Uterus (tissue), 4 donors: ENCODE results near the gene NXPH2. TPM values are rescaled to one million over a fixed set of nuclear protein-coding genes. Genes with fewer than 3 reads are reported as not detected.

Source experiments
- DNase-seq, 2 donors: peaks; one replicate each; pipeline ENCODE4 v3.0.0-alpha.2; 2019 to 2020
- H3K27ac ChIP-seq, 2 donors: fragments of 200-600 bp; sonication (generic); 1 replicate in 1 of 2; 2 replicates in 1 of 2; pipeline ENCODE4 v1.5.1; 2016 to 2018
- H3K27me3 ChIP-seq, 2 donors: fragments of 200-600 bp; sonication (generic); one replicate each; pipeline ENCODE4 v1.5.1; 2018 to 2019; ENCODE audit warnings: control low read depth in 1 of 2
- H3K36me3 ChIP-seq, 2 donors: fragments of 200-600 bp; sonication (generic); one replicate each; pipeline ENCODE4 v1.5.1; 2019; ENCODE audit warnings: control low read depth in 1 of 2
- H3K4me1 ChIP-seq, 2 donors: fragments of 200-600 bp; sonication (generic); one replicate each; pipeline ENCODE4 v1.5.1; 2018 to 2019; ENCODE audit warnings: control low read depth in 1 of 2
- H3K4me3 ChIP-seq, 2 donors: fragments of 200-600 bp; sonication (generic); 1 replicate in 1 of 2; 2 replicates in 1 of 2; pipeline ENCODE4 v1.5.1; 2018 to 2019; ENCODE audit warnings: mild to moderate bottlenecking in 1 of 2
- H3K9me3 ChIP-seq, 2 donors: fragments of 200-600 bp; sonication (generic); one replicate each; pipeline ENCODE4 v1.5.1; 2019; ENCODE audit warnings: control low read depth in 1 of 2
- POLR2A ChIP-seq, 2 donors: fragments of 450-650 bp; IDR thresholded peaks; one replicate each; pipeline ENCODE4 v1.6.1; 2016; ENCODE audit warnings: antibody characterized with exemption in 2 of 2, mild to moderate bottlenecking in 1 of 2, moderate library complexity in 1 of 2
- intact Hi-C: fragments of 100-400 bp; cut with DNase I; formaldehyde crosslinking; loops from one replicate; pipeline ENCODE4 v1.15.1; 2023; ENCODE audit warnings: low total_unique reads
- total RNA-seq, 4 donors: library from RNA; depleted of rRNA in 3 of 4; stranded (reverse); fragments of >200 nt in 3 of 4; gene quantifications; one replicate each; pipeline versions ENCODE4 v1.1.0 to v1.2.4, GENCODE V29; 2014 to 2023
- TF ChIP-seq, protein P1 (sequence below), 4 experiments: fragments of 200-600 bp in 2 of 4; fragments of 450-650 bp in 2 of 4; sonication (generic) in 2 of 4; IDR thresholded peaks; one replicate each; pipeline ENCODE4 v1.5.1; 2016 to 2019; ENCODE audit warnings: antibody characterized with exemption in 4 of 4, mild to moderate bottlenecking in 2 of 4, moderate library complexity in 1 of 4
- donor health status: DM: yes; HTN: yes; CAD: no.

NXPH2 gene
- total RNA-seq, 4 donors from 2014 or later: 1.2 TPM; not detected in 3

DNA sequence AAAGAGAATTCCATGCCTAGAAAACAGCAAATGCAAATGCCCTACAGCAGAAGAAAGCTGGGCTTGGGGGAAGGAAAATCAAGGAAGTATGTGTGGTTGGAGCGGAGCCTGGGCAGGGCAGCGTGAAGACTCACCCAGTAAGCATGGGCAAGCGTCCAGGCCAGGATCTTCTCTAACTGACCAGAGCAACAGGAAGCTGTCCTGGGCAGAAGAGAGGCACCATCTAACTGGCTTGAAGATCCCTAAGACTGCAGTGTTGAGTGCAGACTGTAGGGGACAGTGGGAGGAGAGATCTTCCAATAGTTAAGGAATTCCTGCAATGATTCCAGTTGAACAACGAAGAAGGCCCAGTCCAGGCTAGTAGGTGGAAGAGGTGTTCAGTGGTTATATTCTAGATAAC lies 57.9 kb downstream of the NXPH2 start:
- DNase-seq: no peak

DNA sequence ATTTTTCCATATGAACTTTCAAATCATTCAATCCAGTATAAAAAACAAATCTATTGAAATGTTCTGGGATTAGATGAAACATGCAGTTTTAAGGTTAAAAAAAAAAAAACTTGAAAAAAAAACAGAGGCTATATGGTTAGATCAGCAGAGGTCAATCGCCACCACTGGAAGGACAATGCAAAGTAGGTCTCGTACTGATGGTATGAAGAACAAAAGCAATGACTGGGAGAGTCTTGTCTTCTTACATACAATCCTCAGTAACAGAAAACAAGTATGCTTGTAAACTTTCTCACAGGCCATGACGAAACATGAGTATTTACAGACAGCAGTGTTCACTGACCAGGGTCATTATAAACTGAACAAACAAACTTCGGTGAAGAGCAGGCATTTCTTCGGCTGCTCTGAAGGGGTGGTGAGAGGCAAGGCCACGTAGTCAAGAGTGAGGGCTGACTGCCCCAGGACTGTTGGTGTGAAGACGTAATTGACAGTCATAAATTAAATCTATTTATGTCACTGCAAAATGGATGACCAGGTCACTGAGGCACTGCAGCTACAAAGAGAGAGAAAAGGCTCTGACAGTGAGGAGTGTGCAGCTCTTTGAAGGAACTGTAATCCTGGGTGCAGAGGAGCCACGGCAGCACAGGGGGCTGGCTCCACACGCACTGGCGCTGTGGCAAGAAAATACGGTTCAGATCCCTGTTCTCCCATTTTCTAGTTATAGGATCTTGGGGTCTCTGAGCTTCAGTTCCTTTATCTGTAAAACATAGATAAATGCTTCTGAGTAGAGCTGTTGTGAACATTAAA lies 60.0 kb downstream of the NXPH2 start:
- H3K4me1 ChIP-seq: no peaks in the 10 kb centered on the region
- no peak for DNase-seq
- H3K9me3 ChIP-seq: no peaks in the 10 kb centered on the region
- H3K27me3 ChIP-seq: no peaks in the 10 kb centered on the region
- intact Hi-C loops: no loop called here
- TF ChIP-seq, protein P1, sequence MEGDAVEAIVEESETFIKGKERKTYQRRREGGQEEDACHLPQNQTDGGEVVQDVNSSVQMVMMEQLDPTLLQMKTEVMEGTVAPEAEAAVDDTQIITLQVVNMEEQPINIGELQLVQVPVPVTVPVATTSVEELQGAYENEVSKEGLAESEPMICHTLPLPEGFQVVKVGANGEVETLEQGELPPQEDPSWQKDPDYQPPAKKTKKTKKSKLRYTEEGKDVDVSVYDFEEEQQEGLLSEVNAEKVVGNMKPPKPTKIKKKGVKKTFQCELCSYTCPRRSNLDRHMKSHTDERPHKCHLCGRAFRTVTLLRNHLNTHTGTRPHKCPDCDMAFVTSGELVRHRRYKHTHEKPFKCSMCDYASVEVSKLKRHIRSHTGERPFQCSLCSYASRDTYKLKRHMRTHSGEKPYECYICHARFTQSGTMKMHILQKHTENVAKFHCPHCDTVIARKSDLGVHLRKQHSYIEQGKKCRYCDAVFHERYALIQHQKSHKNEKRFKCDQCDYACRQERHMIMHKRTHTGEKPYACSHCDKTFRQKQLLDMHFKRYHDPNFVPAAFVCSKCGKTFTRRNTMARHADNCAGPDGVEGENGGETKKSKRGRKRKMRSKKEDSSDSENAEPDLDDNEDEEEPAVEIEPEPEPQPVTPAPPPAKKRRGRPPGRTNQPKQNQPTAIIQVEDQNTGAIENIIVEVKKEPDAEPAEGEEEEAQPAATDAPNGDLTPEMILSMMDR (IDR thresholded peaks at IDR 0.05): no peak
- no peak for TF ChIP-seq POLR2A (IDR thresholded peaks at IDR 0.05)
- no peak overlapping the region for H3K27ac ChIP-seq
- H3K36me3 ChIP-seq: no peaks in the 10 kb centered on the region
- H3K4me3 ChIP-seq: no peak overlapping the region

More for the DNA sequence above, 57.9 kb downstream of the NXPH2 start:
- intact Hi-C loops: no loop called here
- H3K9me3 ChIP-seq: no peaks in the 10 kb centered on the region
- no peak overlapping the region for H3K27ac ChIP-seq
- no peak for TF ChIP-seq POLR2A (IDR thresholded peaks at IDR 0.05)
- TF ChIP-seq, protein P1 (IDR thresholded peaks at IDR 0.05): no peak
- no peaks in the 10 kb centered on the region for H3K4me1 ChIP-seq
- no peaks in the 10 kb centered on the region for H3K36me3 ChIP-seq
- no peaks in the 10 kb centered on the region for H3K27me3 ChIP-seq
- H3K4me3 ChIP-seq: no peak overlapping the region

DNA sequence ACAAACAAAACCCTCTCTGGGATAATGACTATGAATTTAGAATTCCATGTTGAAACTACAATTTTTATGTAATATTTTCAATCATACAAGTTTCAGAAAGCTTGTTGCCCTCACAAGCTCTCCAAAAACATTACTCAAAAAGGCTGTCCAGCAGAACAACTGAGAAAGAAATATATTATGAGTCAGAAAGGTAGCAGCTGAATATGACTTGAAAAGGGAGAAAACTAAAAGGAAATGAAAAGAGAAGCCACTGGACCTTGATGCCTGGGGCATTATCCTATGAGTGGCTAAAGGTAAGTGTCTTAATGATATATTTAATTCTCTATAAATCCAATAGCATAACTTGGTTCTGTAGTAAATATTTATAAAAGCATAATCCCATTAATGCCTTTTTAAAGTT lies 61.8 kb downstream of the NXPH2 start:
- H3K9me3 ChIP-seq: no peaks in the 10 kb centered on the region
- intact Hi-C loops: no loop called here
- no peaks in the 10 kb centered on the region for H3K36me3 ChIP-seq
- H3K4me3 ChIP-seq: no peak overlapping the region
- no peak overlapping the region for H3K27ac ChIP-seq
- no peak for DNase-seq
- no peaks in the 10 kb centered on the region for H3K4me1 ChIP-seq
- H3K27me3 ChIP-seq: no peaks in the 10 kb centered on the region
- TF ChIP-seq POLR2A (IDR thresholded peaks at IDR 0.05): no peak
- TF ChIP-seq, protein P1 (IDR thresholded peaks at IDR 0.05): no peak

DNA sequence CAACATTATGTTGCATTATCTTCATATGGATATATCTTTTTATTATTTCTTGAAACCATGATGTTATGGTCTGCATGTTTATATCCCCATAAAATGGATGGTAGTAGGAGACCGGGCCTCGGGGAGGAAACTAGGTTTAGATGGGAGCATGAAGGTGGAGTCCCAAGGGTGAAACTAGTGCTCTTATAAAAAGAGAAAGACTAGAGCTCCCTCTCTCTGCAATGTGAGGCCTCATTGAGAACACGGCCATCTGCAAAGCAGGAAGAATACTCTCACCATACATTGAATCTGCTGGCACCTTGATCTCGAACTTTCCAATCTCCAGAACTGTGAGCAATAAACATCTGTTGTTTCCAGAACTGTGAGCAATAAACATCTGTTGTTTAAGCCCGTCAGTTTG lies 64.0 kb downstream of the NXPH2 start:
- Histone ChIP-seq H3K4me1 (no peaks in the 10 kb centered on the region), H3K27me3 (no peaks in the 10 kb centered on the region), H3K36me3 (no peaks in the 10 kb centered on the region), H3K4me3 (no peak overlapping the region), H3K27ac (no peak overlapping the region), H3K9me3 (no peaks in the 10 kb centered on the region)
- no peak for DNase-seq
- intact Hi-C loops: no loop called here
- no peak for TF ChIP-seq POLR2A (IDR thresholded peaks at IDR 0.05)
- TF ChIP-seq, protein P1 (IDR thresholded peaks at IDR 0.05): no peak

DNA sequence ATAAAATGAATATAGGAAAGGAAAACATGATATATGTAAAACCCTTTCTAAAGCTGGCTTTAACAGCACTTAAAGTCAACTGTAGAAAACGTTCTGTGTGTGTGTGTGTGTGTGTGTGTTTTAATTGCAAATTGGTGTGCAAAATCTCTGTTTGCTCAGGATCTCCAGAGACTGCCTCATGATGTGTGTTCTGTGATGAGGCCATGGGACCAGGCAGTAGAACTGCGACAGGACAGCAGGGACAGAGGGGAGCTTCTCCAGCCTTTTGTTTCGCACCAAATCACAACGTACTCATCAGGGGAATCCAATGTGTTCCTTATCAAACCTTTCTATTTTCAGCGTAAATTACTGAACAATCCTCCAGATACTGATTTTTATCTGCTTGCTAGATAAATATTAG lies 66.7 kb downstream of the NXPH2 start:
- Histone ChIP-seq H3K36me3 (no peaks in the 10 kb centered on the region), H3K4me1 (no peaks in the 10 kb centered on the region), H3K9me3 (no peaks in the 10 kb centered on the region), H3K27ac (no peak overlapping the region), H3K27me3 (no peaks in the 10 kb centered on the region), H3K4me3 (no peak overlapping the region)
- no peak for TF ChIP-seq POLR2A (IDR thresholded peaks at IDR 0.05)
- TF ChIP-seq, protein P1 (IDR thresholded peaks at IDR 0.05): no peak
- intact Hi-C loops: no loop called here
- no peak for DNase-seq
